Activated naive CD4-positive, alpha-beta T cell treated with anti-CD3 and anti-CD28 coated beads, Interleukin-2, amount 50 U/mL, for 72 hours (primary cell): ENCODE results near the gene RIMBP2. TPM values are rescaled to one million over a fixed set of nuclear protein-coding genes. Genes with fewer than 3 reads are reported as not detected.
"Not testable (repeated sequence)": the region's sequence is repeated elsewhere in the genome, so short reads cannot be mapped to it uniquely, and the experiment has no call there.

Experiments used
- ATAC-seq, 2 donors: fragments of 150-1000 bp; cut with Tn5 transposase; 2 replicates each; pipeline ENCODE4 v1.10.0; 2021; ENCODE audit warnings: mild to moderate bottlenecking in 2 of 2, moderate library complexity in 2 of 2
- DNase-seq, 2 donors: peaks; one replicate each; pipeline ENCODE4 v3.0.0; 2021 to 2022; ENCODE audit warnings: low spot score in 2 of 2
- H3K27ac Mint-ChIP-seq, 2 donors: one replicate each; pipeline ENCODE4 v1.8.0; 2022; ENCODE audit warnings: mild to moderate bottlenecking in 2 of 2, mixed read lengths in 2 of 2
- H3K36me3 Mint-ChIP-seq, 2 donors: one replicate each; pipeline ENCODE4 v1.8.0; 2022; ENCODE audit warnings: mixed read lengths in 2 of 2
- H3K9me3 Mint-ChIP-seq, 2 donors: one replicate each; pipeline ENCODE4 v1.8.0; 2022; ENCODE audit warnings: mixed read lengths in 2 of 2
- total RNA-seq, 2 donors: library from RNA; stranded (reverse); gene quantifications; one replicate each; pipeline ENCODE4 v1.2.3, GENCODE V29; 2022

Gene RIMBP2
- total RNA-seq, 2 donors from 2014 or later: not detected

DNA sequence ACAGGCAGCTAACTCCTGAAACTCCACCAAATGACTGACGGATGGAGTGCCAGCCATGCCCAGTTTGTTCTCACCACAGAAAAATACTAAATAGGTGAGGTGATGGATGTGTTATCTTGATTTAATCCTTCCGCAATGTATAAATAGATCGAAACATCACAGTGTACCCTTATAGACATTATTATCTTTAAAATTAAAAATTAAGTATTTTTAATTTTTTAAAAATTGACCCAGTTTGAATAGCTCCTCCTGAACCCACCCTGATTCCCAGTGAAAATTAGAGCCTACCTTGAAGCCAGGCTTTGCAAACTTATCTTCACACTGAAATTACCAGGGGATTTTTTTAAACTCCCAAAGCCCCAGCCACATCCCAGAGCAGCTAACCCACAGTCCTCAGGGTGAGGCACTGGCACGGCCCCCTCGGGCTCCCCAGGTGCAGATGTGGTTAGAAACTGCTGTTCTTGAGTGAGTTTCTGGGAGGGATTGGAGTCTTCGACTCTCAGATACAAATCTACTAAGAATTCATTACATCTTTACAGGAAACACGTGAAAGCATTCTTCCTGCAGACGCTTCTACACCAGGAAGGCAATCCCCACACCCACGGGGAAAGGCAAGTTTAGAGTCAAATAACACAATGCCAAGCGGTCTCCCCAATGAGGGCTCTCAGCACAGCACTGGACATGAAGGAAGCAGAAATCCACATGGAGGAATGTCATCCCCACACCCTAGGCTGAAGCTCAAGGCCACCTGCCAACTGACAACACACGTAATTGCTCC is 126.4 kb downstream of the RIMBP2 start:
- no peak for ATAC-seq
- DNase-seq: no peak
- Mint-ChIP-seq H3K27ac (no peak overlapping the region), H3K9me3 (peaks cover 5 to 8% of the 10 kb centered on the region in 2 donors), H3K36me3 (peaks cover 0 to 13% of the 10 kb centered on the region in 2 donors)

DNA sequence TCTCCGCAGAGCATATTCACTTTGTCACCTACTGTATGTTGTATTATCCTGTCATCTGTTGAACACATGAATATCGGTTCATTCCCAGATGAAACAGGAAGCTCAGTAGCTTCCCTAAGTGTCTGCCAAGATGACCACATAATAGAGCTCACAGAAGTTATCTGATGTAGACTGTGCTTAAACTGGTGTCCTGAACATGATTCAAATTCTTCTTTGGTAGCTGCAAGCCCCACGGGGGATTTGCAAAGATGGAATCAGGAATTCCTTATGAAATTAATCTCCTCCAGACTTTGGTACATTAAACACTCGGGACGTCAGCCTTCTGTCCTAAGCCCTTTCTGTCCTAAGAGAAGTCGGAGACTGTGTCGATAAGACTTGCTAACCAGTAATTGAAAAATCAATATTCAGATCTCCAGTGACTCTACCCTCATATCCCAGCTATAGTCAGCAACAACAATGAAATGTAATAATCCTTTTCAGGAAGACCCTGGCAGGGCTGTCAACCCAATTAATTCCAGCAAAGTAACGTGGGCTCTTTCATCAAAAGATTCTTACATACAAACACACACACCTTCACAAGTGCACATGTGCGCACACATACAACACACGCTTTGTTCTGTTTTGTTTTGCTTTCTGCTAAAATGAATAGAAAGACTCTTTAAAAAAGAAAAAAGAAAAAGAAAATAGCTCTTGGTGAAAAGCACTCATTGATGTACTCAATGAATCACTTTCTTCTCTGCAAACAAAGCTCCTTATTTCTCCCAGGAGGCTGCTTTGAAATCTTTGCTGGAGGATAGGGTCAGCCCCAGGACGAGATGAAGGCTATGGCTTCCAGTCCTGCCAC is 127.2 kb downstream of the RIMBP2 start:
- DNase-seq: no peak
- peaks cover 5 to 8% of the 10 kb centered on the region in 2 donors for H3K9me3 Mint-ChIP-seq
- H3K36me3 Mint-ChIP-seq: peaks cover 0 to 13% of the 10 kb centered on the region in 2 donors
- H3K27ac Mint-ChIP-seq: no peak overlapping the region
- ATAC-seq: no peak

DNA sequence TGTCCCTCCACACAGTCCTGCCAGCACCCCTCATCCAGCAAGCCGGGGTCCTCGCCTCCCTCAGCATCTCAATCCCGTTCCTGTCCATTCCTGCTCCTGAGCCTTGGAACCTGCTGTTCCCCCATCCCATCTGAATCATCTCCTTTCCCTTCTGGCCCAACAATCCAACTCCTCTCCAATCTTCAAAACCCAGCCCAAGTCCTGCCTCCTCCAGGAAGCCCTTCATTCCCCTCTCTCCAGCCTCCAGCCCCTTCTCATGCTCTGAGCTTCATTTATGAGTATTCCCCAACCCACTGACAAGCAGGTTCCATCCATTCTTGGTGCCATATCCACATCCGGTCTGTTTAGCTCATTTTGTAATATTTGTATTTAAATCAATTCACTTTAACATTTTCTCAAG is 128.1 kb downstream of the RIMBP2 start:
- DNase-seq: no peak
- Mint-ChIP-seq H3K36me3 (peaks cover 0 to 13% of the 10 kb centered on the region in 2 donors), H3K27ac (no peak overlapping the region), H3K9me3 (peaks cover 5 to 8% of the 10 kb centered on the region in 2 donors)
- ATAC-seq: no peak

DNA sequence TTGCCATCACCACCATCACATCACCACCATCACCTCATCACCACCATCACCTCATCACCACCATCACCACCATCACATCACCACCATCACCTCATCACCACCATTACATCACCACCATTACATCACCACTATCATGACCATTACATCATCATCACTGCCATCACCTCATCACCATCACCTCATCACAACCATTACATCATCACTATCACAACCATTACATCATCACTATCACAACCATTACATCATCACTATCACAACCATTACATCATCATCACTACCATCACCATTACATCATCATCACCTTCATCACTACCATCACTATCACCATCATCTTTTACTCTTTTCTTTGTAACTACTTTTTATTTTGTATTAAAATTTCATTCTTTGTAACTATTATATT is 131.6 kb downstream of the RIMBP2 start:
- not testable (repeated sequence) for H3K27ac Mint-ChIP-seq, H3K9me3 Mint-ChIP-seq, ATAC-seq, DNase-seq
- H3K36me3 Mint-ChIP-seq: peaks cover 0 to 13% of the 10 kb centered on the region in 2 donors

DNA sequence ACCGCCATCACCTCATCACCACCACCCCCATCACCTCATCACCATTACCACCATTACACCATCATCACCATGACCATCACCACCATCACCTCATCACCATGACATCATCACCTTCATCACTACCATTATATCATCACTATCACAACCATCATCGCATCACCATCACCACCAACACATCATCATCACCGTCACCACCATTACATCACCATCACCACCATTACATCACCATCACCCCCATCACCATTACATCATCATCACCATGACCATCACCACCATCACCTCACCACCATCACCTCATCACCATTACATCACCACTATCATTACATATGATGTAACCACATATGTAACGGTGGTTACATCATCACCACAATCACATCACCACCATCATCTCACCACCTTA is 132.3 kb downstream of the RIMBP2 start:
- no peak for DNase-seq
- Mint-ChIP-seq H3K9me3 (peaks cover 5 to 8% of the 10 kb centered on the region in 2 donors), H3K36me3 (peaks cover 0 to 13% of the 10 kb centered on the region in 2 donors), H3K27ac (no peak overlapping the region)
- no peak for ATAC-seq

DNA sequence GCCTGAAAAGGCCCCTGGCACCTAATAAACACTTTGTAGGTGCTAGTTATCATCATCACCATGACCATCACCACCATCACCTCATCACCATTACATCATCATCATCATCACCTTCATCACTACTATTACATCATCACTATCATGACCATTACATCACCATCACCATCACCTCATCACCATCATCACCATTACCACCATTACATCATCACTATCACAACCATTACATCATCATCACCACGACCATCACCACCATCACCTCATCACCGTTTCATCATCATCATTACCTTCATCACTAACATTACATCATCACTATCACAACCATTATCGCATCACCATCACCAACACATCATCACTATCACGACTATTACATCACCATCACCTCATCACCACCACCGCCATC is 132.8 kb downstream of the RIMBP2 start:
- ATAC-seq: no peak
- peaks cover 5 to 6% of the 10 kb centered on the region in 2 donors for H3K9me3 Mint-ChIP-seq
- no peak for DNase-seq
- peaks cover 0 to 11% of the 10 kb centered on the region in 2 donors for H3K36me3 Mint-ChIP-seq
- no peak overlapping the region for H3K27ac Mint-ChIP-seq

DNA sequence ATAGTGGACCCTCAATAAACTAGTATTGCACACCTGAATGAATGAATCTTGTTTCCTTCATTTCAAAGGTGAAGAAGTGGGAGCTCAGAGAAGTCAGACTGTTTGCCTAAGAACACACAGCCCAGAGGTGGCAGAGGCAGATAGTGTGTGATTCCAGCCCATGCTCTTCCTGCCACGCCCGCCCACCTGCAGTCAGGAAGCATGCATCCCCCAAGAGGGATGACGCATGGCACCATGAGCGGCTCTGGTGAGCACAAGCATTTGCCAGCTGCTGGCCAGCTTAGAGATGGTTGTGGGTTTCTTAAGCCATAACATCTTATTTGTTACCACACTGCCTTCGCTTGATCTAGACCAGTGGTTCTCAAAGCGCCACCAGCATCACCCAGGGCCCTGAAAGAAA is 133.8 kb downstream of the RIMBP2 start:
- Mint-ChIP-seq H3K9me3 (no peaks in the 10 kb centered on the region), H3K27ac (no peak overlapping the region), H3K36me3 (peaks cover 0 to 6% of the 10 kb centered on the region in 2 donors)
- no peak for ATAC-seq
- no peak for DNase-seq

DNA sequence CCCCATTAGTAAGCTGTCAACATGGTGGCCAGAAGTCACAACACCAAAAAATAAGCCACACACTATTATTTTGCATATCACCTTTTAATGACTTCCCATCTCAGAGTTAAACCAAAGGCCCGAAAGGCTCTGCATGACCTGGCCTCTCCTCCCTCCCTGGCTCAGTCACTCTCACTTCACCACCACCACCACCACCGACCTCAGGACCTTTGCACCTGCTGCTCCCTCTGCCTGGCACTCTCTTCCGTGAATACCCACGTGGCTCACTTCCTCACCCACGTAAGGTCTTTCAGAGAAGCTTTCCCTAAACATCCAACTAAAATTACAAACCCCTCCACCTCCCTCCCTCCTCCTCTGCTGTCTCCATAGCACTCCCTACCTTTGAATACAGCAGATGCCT is 134.3 kb downstream of the RIMBP2 start:
- Mint-ChIP-seq H3K27ac (no peak overlapping the region), H3K9me3 (no peaks in the 10 kb centered on the region), H3K36me3 (peaks cover 0 to 6% of the 10 kb centered on the region in 2 donors)
- ATAC-seq (no peak), DNase-seq (no peak)

DNA sequence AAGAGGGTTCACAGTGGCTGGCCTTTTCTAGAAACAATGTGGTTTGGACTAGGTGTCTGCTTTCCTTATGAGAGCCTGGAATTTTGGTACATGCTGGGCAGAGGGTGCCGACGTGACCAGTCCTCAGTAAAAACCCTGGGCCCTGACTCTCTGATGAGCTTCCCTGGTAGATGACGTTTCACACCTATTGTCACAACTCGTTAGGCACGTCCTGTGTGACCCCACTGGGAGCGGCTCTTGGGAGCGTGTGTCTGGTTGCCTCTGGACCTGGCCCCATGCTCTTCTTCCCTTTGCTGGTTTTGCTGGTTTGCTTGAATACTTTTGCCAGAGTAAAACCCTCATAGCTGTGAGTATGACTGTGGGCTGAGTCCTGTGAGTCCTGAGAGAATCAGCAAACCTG is 136.9 kb downstream of the RIMBP2 start:
- H3K27ac Mint-ChIP-seq: no peak overlapping the region
- H3K36me3 Mint-ChIP-seq: no peaks in the 10 kb centered on the region
- H3K9me3 Mint-ChIP-seq: no peaks in the 10 kb centered on the region
- DNase-seq (no peak), ATAC-seq (no peak)

DNA sequence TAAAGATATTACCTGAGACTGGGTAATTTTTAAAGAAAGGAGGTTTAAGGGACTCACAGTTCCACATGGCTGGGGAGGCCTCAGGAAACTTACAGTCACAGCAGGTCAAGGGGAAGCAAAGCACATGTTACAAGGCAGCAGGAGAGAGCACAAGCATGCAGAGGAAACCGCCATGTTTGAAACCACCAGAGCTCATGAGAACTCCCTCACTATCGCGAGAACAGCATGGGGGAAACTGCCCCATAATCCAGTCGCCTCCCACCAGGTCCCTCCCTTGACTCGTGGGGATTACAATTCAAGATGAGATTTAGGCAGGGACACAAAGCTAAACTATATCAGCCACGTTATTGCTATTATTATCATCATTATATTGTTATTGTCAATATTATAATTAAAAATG is 138.7 kb downstream of the RIMBP2 start:
- Mint-ChIP-seq H3K36me3 (no peaks in the 10 kb centered on the region), H3K9me3 (no peaks in the 10 kb centered on the region), H3K27ac (no peak overlapping the region)
- no peak for ATAC-seq
- DNase-seq: no peak

DNA sequence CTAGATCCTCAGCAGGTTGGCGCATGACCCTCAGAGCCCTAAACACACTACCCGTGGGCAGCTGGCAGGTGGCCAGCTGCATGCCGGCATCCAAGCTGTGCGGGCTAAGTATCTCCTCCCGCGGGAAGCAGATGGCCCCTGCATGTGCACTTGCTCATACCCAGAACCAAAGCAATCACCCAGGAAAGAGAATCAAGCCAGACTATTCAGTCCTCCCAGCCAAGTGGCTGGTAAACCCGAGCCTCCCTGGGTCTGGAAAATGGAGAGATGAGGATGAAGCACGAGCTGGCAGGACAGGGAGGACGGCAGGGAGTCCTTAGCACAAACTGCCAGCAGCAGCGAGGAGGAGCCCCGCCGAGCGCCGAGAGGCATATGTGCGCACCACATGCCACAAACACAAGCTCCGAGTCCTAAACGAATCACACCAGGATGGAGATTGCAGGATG is 139.7 kb downstream of the RIMBP2 start:
- ATAC-seq (no peak), DNase-seq (no peak)
- no peaks in the 10 kb centered on the region for H3K9me3 Mint-ChIP-seq
- no peak overlapping the region for H3K27ac Mint-ChIP-seq
- H3K36me3 Mint-ChIP-seq: no peaks in the 10 kb centered on the region

DNA sequence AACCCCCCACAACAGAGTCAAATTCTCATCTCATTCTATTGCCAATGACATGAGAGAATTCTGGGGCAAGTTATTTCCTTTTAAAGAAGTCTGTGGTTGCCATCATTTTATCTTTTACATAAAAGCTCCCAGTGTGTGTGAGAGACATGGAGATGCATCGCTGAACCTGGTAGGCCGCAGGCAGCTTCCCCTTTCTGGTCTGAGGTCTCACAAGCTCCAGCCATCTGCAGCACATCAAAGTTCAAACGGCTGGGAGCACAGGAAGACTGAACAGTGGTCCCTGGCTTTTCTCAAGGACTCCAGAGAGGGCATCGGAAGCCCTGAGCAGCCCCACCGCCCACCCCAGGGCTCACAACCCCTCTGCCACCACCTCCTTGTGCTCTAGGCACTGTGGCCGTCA is 141.7 kb downstream of the RIMBP2 start:
- H3K36me3 Mint-ChIP-seq: no peaks in the 10 kb centered on the region
- H3K27ac Mint-ChIP-seq: no peak overlapping the region
- no peaks in the 10 kb centered on the region for H3K9me3 Mint-ChIP-seq
- DNase-seq: no peak
- ATAC-seq: no peak

DNA sequence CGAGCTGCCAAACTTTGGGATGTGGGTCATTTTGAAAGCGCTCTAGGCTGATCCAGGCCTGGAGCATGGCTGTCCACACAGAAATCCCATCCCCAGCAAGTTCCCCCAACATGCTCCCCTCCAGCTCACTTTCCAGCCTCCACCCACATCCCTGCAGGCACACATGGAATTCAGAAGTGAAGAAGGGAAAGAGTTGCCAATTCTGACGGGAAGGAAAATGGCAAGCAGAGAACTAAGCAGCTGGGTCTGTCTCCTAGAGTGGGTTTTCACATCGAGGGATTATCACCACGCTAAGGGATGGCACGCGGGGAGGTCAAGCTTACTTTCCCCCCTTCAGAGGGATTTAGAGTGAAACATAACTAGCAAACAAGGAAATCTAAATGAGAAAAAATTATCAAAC is 142.3 kb downstream of the RIMBP2 start:
- no peaks in the 10 kb centered on the region for H3K9me3 Mint-ChIP-seq
- DNase-seq: no peak
- no peak for ATAC-seq
- no peaks in the 10 kb centered on the region for H3K36me3 Mint-ChIP-seq
- no peak overlapping the region for H3K27ac Mint-ChIP-seq

DNA sequence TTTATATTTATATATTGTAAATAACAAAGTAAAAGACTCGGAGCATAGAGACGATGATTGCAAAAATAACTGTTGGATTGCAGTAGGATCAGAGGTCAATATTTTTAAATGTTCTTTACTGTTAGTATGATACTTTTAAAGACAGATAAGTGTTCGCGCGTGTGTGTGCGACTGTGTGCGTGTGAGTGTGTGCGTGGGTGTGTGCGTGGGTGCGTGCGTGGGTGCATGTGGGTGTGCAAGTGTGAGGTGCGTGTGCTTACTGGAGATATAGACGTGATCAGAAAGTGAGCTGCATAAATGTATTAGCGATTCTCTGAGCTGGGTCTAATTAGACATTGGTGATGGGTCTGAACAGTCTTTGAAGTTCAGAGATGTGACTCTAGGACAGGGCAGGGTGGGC is 142.9 kb downstream of the RIMBP2 start:
- H3K9me3 Mint-ChIP-seq: no peaks in the 10 kb centered on the region
- H3K36me3 Mint-ChIP-seq: no peaks in the 10 kb centered on the region
- ATAC-seq: no peak
- no peak for DNase-seq
- H3K27ac Mint-ChIP-seq: no peak overlapping the region

DNA sequence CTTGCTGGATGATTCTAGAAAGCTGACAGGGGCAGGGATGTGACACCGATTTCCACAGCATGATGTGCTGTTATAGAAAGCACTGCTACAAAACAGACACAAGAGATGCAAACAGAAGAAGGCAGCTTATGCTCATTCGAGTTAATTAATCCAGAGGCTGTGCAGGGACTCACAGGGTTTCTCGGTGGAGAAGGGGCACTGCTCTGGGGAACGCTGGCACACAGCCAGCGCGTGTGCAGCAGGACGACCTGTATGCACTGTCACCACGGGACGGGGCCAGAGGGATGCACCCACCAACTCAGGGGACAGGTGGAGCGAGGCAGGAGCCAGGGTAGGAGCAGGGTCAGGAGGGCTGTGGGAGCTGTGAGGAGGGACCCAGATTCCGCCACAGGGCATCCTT is 143.5 kb downstream of the RIMBP2 start:
- no peak for ATAC-seq
- DNase-seq: no peak
- Mint-ChIP-seq H3K36me3 (no peaks in the 10 kb centered on the region), H3K27ac (no peak overlapping the region), H3K9me3 (no peaks in the 10 kb centered on the region)

DNA sequence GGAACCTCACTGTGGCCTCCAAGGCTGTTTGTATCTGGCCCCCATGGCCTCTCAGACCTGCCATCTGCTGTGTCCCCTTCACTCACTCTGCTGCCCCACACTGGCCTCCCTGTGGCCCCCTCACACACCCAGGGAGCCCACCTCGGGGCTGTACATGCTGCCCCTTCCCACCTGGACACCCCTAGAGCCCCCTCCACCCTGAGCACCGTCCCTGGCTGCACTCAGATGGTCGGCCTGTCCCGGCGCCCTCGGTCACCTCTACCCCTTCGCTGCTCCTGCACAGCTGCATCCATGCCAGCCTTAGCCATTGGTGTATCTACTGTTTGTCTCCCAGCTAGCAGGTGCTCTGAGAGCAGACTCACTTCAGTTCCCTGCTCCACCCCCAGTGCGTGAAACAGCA is 144.4 kb downstream of the RIMBP2 start:
- Mint-ChIP-seq H3K27ac (no peak overlapping the region), H3K36me3 (no peaks in the 10 kb centered on the region), H3K9me3 (peaks cover 0 to 2% of the 10 kb centered on the region in 2 donors)
- ATAC-seq (no peak), DNase-seq (no peak)

DNA sequence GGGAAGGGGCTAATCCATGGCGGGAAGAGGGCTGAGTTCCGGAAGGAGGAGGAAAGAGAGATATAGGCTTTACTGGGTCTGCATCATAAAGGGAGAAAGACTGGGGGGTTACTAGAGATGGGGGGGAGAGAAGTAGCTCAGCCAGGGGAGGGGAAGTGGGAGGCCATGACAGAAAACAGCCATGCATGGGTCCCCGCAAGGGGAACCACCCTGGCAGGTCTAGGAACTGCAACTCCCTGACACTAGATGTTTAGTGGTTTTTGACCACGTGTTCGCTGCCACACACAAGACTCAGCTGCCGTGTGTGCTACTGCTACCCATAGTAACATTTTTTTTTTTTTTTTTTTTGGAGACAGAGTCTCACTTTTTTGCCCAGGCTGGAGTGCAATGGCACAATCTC is 145.0 kb downstream of the RIMBP2 start:
- no peak for DNase-seq
- no peak overlapping the region for H3K27ac Mint-ChIP-seq
- H3K36me3 Mint-ChIP-seq: no peaks in the 10 kb centered on the region
- H3K9me3 Mint-ChIP-seq: peaks cover 3 to 8% of the 10 kb centered on the region in 2 donors
- ATAC-seq: peak; percentile 80 to 81
